ENCODE measurements around the gene PFKL. TPM values are rescaled to one million over a fixed set of nuclear protein-coding genes. Genes with fewer than 3 reads are reported as not detected.

PFKL gene
- total RNA-seq, 5 donors from 2014 or later (not counting 1 experiment from before 2014, with no cell fraction given) = 125 to 200 (median 162) TPM

DNA sequence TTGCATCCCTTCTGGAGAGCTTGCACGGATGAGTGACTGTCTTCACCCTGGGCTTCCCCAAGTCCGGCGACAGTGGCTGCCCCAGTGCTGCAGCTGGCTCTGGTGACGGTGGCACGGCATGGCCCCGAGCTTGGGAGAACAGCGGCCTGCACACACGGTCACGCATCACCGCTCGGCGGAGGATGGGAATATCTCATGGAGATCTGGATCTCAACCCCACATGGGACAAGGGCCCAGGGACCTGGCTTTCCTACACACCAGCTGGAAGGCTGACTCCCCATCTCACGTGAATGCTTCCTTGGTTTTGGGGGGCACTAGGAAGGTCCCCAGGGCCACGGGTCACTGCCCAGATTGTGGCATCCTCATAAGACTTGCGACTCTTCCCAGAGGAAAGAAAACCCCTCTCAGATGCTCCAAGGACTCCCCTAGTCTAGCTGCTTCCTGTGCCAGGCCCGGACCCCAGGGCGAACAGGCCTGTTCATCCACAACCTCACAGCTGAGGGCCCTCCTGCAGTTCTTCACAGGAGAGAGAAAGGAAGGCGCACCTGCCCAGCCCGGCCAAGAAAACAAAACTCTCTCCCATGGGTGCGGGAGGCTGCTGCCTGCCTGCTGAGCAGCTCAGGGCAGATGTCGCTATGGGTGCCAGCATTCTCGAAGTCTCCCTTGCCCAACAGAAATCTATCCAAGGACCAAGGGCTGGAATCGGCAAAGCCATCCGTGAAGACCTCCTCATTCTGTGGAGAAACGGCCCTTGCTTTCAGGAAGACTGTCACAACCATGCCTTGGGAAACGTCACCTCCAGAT is 29.4 kb downstream of the PFKL start:
- Mint-ChIP-seq H3K9me3 (no peaks in the 10 kb centered on the region), H3K36me3 (peaks cover 4% of the 10 kb centered on the region), H3K27me3 (no peaks in the 10 kb centered on the region), H3K4me3 (no peak overlapping the region), H3K4me1 (no peaks in the 10 kb centered on the region), H3K27ac (no peak overlapping the region)
- H3K27me3 ChIP-seq (replicated peaks in 1 of 2; ENCODE audit: control insufficient read depth in 2 of 2, extremely low read depth in 1 of 2, insufficient read depth in 2 of 2, low read length in 1 of 2) = no peaks in the 10 kb centered on the region
- peaks cover 0 to 5% of the 10 kb centered on the region in 2 experiments for H3K4me1 ChIP-seq (ENCODE audit: control insufficient read depth in 1 of 2, extremely low read depth in 1 of 2, insufficient read depth in 2 of 2, low read length in 2 of 2)
- no peak for ATAC-seq (replicated peaks in 1 of 4)
- no peaks in the 10 kb centered on the region for H3K9me3 ChIP-seq
- CTCF ChIA-PET = no interaction called here
- 90% methylated on average over 18 of the region's 26 CpGs for WGBS (ENCODE audit: insufficient coverage)
- POLR2A ChIA-PET = no interaction called here
- no peak for DNase-seq
- H3K4me3 ChIP-seq (ENCODE audit: control insufficient read depth in 1 of 2, extremely low read depth in 1 of 2, low read length in 1 of 2) = no peak overlapping the region
- peaks cover 12 to 22% of the 10 kb centered on the region in 2 donors for H3K36me3 ChIP-seq (ENCODE audit: control insufficient read depth in 2 of 2, extremely low read depth in 1 of 2, insufficient read depth in 1 of 2, low read length in 1 of 2)
- H3K27ac ChIP-seq (ENCODE audit: low read length) = no peak overlapping the region

DNA sequence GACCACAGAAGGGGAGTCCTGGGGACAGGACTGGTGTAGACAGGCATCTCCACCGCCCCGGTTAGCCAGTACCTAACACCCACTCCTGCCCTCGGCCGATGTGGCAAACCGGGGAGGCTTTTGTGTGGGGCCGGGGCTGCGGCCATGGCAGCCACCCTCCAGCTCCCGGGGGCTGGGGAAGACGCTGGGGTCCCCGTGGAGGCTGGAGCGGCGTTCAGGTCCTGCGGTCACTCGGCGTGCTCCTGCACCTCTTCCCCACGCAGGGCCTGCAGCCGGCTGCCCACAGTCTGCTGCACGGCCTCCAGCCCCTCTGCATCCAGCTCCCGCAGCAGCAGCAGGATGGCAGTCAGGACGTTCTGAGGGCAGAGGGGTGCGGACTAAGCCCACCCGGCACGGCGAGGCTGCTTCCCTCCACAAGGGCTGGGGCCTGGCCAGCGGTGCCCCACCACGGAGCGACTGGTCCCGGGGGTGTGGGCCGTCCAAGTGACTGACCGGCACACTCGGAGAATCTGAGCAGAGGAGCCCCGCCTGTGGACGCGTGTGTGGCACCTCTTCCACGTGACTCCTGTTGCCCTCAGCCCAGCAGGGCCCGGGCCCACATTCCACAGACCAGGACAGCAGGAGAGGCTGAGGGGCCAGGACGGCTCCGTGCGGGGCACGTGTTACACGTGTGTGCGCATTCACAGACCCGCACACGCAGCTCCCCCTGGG is 30.3 kb downstream of the PFKL start:
- Mint-ChIP-seq H3K4me1 (no peaks in the 10 kb centered on the region), H3K27ac (no peak overlapping the region), H3K9me3 (no peaks in the 10 kb centered on the region), H3K36me3 (peaks cover 4% of the 10 kb centered on the region), H3K4me3 (no peak overlapping the region), H3K27me3 (no peaks in the 10 kb centered on the region)
- peaks cover 12 to 15% of the 10 kb centered on the region in 2 donors for H3K36me3 ChIP-seq (ENCODE audit: control insufficient read depth in 2 of 2, extremely low read depth in 1 of 2, insufficient read depth in 1 of 2, low read length in 1 of 2)
- DNase-seq (no peak), ATAC-seq (replicated peaks in 1 of 4) (no peak)
- 89% methylated on average over 34 of the region's 44 CpGs for WGBS (ENCODE audit: insufficient coverage)
- no peaks in the 10 kb centered on the region for H3K27me3 ChIP-seq (replicated peaks in 1 of 2; ENCODE audit: control insufficient read depth in 2 of 2, extremely low read depth in 1 of 2, insufficient read depth in 2 of 2, low read length in 1 of 2)
- no peak overlapping the region for H3K4me3 ChIP-seq (ENCODE audit: control insufficient read depth in 1 of 2, extremely low read depth in 1 of 2, low read length in 1 of 2)
- no peaks in the 10 kb centered on the region for H3K9me3 ChIP-seq
- ChIA-PET CTCF (no interaction called here), POLR2A (no interaction called here)
- no peak overlapping the region for H3K27ac ChIP-seq (ENCODE audit: low read length)
- H3K4me1 ChIP-seq (ENCODE audit: control insufficient read depth in 1 of 2, extremely low read depth in 1 of 2, insufficient read depth in 2 of 2, low read length in 2 of 2) = peaks cover 0 to 8% of the 10 kb centered on the region in 2 experiments

DNA sequence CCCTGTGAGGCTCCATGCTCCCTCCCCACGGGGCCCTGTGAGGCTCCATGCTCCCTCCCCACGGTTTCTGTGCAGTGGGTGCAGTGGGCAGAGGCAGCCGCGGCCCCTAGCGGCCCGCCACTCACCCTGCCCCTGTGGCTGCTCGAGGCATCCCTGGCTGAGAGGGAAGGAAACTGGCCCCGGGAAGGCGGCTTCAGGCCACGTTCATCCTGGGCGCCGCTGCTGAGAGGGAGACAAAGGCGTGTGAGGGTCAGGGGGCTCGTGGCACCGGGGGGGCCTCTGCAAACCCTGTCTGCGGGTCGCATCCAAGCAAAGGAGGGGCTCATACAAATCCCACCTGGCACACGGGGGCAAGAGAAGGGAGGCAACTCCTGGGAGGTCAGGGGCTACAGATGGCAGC is 30.8 kb downstream of the PFKL start:
- H3K4me1 Mint-ChIP-seq = no peaks in the 10 kb centered on the region
- 87% methylated on average over 11 of the region's 18 CpGs for WGBS (ENCODE audit: insufficient coverage)
- Histone ChIP-seq H3K27ac (ENCODE audit: low read length) (no peak overlapping the region), H3K4me1 (ENCODE audit: control insufficient read depth in 1 of 2, extremely low read depth in 1 of 2, insufficient read depth in 2 of 2, low read length in 2 of 2) (peaks cover 0 to 8% of the 10 kb centered on the region in 2 experiments), H3K9me3 (no peaks in the 10 kb centered on the region), H3K4me3 (ENCODE audit: control insufficient read depth in 1 of 2, extremely low read depth in 1 of 2, low read length in 1 of 2) (no peak overlapping the region), H3K27me3 (replicated peaks in 1 of 2; ENCODE audit: control insufficient read depth in 2 of 2, extremely low read depth in 1 of 2, insufficient read depth in 2 of 2, low read length in 1 of 2) (no peaks in the 10 kb centered on the region), H3K36me3 (ENCODE audit: control insufficient read depth in 2 of 2, extremely low read depth in 1 of 2, insufficient read depth in 1 of 2, low read length in 1 of 2) (peaks cover 11 to 19% of the 10 kb centered on the region in 2 donors)
- DNase-seq (no peak), ATAC-seq (replicated peaks in 1 of 4) (no peak)
- H3K27me3 Mint-ChIP-seq = no peaks in the 10 kb centered on the region
- H3K9me3 Mint-ChIP-seq = no peaks in the 10 kb centered on the region
- no peak overlapping the region for H3K4me3 Mint-ChIP-seq
- H3K36me3 Mint-ChIP-seq = peaks cover 4% of the 10 kb centered on the region
- CTCF ChIA-PET = no interaction called here
- no peak overlapping the region for H3K27ac Mint-ChIP-seq
- POLR2A ChIA-PET = no interaction called here

DNA sequence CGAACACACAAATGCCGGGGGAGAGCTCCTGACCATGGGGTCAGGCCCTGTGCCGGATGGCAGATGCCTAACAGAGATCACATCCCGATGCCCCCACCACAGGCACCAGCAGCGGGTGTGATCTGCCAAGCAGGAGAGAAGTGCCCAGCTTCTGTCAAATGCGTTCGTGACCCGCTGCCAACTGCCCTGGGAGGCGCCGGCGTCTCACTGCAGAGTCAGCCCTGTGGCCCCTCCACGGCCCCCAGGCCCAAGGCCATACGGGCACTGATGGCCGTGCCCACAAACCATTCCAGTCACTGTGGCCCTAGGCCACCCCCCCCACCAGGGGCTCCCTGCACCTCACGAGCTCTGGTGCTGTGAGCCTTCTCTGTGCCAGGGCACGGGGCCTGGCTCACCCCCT is 31.4 kb downstream of the PFKL start:
- POLR2A ChIA-PET = no interaction called here
- peaks cover 5 to 21% of the 10 kb centered on the region in 2 donors for H3K36me3 ChIP-seq (ENCODE audit: control insufficient read depth in 2 of 2, extremely low read depth in 1 of 2, insufficient read depth in 1 of 2, low read length in 1 of 2)
- no peaks in the 10 kb centered on the region for H3K4me1 Mint-ChIP-seq
- H3K9me3 ChIP-seq = no peaks in the 10 kb centered on the region
- H3K4me3 Mint-ChIP-seq = no peak overlapping the region
- peaks cover 4% of the 10 kb centered on the region for H3K36me3 Mint-ChIP-seq
- no peaks in the 10 kb centered on the region for H3K9me3 Mint-ChIP-seq
- no peaks in the 10 kb centered on the region for H3K27me3 ChIP-seq (replicated peaks in 1 of 2; ENCODE audit: control insufficient read depth in 2 of 2, extremely low read depth in 1 of 2, insufficient read depth in 2 of 2, low read length in 1 of 2)
- WGBS (ENCODE audit: insufficient coverage) = 91% methylated on average over 16 of the region's 16 CpGs
- ATAC-seq (replicated peaks in 1 of 4) (no peak), DNase-seq (no peak)
- H3K27me3 Mint-ChIP-seq = no peaks in the 10 kb centered on the region
- no peak overlapping the region for H3K27ac Mint-ChIP-seq
- H3K4me1 ChIP-seq (ENCODE audit: control insufficient read depth in 1 of 2, extremely low read depth in 1 of 2, insufficient read depth in 2 of 2, low read length in 2 of 2) = peaks cover 0 to 8% of the 10 kb centered on the region in 2 experiments
- no peak overlapping the region for H3K4me3 ChIP-seq (ENCODE audit: control insufficient read depth in 1 of 2, extremely low read depth in 1 of 2, low read length in 1 of 2)
- no peak overlapping the region for H3K27ac ChIP-seq (ENCODE audit: low read length)
- CTCF ChIA-PET = no interaction called here

DNA sequence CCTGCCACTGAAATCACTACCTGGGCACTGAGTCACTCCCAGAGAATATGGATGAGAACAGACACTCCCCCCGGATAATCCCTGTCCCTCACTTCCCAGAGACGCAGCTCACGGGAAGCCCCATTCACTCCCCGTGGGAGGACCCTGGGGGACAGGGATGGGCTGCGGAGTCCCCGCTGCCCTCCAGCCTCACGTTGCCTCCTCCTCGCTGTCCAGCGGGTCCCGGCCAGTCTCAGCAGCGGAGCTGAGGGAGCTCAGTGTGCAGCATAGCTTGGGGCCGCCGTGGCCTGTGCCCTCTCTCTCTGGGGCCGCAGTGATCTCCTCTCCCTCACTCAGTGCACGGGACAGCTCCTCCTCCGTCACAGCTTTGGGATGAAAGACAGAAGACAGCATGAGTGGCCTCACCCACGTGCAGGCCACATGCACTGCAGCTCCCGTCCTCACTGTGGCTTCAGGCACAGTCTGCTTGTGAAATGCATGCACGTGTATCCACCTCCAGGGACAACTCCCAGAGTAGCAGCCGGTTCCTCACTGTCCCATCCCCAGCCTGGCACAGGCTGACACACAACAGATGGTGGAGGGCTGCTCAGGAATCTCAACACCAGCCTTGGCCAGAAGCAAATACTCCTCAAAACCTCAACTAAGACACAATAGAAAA is 31.9 kb downstream of the PFKL start:
- ChIA-PET POLR2A (no interaction called here), CTCF (no interaction called here)
- H3K9me3 ChIP-seq = no peaks in the 10 kb centered on the region
- H3K27ac ChIP-seq (ENCODE audit: low read length) = no peak overlapping the region
- H3K4me3 ChIP-seq (ENCODE audit: control insufficient read depth in 1 of 2, extremely low read depth in 1 of 2, low read length in 1 of 2) = no peak overlapping the region
- H3K27me3 Mint-ChIP-seq = no peaks in the 10 kb centered on the region
- no peaks in the 10 kb centered on the region for H3K9me3 Mint-ChIP-seq
- peaks cover 5 to 24% of the 10 kb centered on the region in 2 donors for H3K36me3 ChIP-seq (ENCODE audit: control insufficient read depth in 2 of 2, extremely low read depth in 1 of 2, insufficient read depth in 1 of 2, low read length in 1 of 2)
- ATAC-seq (replicated peaks in 1 of 4) = no peak
- no peak overlapping the region for H3K4me3 Mint-ChIP-seq
- no peak for DNase-seq
- peaks cover 0 to 8% of the 10 kb centered on the region in 2 experiments for H3K4me1 ChIP-seq (ENCODE audit: control insufficient read depth in 1 of 2, extremely low read depth in 1 of 2, insufficient read depth in 2 of 2, low read length in 2 of 2)
- no peak overlapping the region for H3K27ac Mint-ChIP-seq
- no peaks in the 10 kb centered on the region for H3K27me3 ChIP-seq (replicated peaks in 1 of 2; ENCODE audit: control insufficient read depth in 2 of 2, extremely low read depth in 1 of 2, insufficient read depth in 2 of 2, low read length in 1 of 2)
- WGBS (ENCODE audit: insufficient coverage) = 95% methylated on average over 19 of the region's 20 CpGs
- H3K36me3 Mint-ChIP-seq = peaks cover 5% of the 10 kb centered on the region
- peaks cover 0 to 2% (median 0%) of the 10 kb centered on the region in 3 donors for H3K4me1 Mint-ChIP-seq

DNA sequence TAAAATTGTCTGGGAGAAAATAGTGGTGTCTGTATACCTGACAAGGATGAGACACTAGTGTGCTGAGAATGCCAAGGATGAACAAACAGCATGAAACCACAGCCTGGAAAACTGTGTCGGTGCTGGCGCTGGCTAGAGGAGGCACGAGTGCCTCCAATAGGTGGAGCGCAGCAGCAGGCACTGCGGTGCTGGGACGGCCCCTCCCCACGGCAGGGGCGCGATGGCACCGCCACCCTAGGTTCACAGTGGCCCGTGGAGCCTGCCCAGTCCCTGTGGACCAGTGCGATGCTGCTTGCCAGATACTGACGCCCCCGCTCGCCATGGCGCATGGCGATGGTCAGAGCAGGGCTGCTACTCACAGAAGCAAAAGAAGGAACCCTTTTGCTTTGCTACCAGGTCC is 32.5 kb downstream of the PFKL start:
- POLR2A ChIA-PET = no interaction called here
- Mint-ChIP-seq H3K27ac (no peak overlapping the region), H3K4me1 (peaks cover 0 to 4% (median 1%) of the 10 kb centered on the region in 3 donors), H3K9me3 (no peaks in the 10 kb centered on the region), H3K4me3 (no peak overlapping the region), H3K36me3 (peaks cover 9% of the 10 kb centered on the region), H3K27me3 (no peaks in the 10 kb centered on the region)
- Histone ChIP-seq H3K27ac (ENCODE audit: low read length) (no peak overlapping the region), H3K4me3 (ENCODE audit: control insufficient read depth in 1 of 2, extremely low read depth in 1 of 2, low read length in 1 of 2) (no peak overlapping the region), H3K4me1 (ENCODE audit: control insufficient read depth in 1 of 2, extremely low read depth in 1 of 2, insufficient read depth in 2 of 2, low read length in 2 of 2) (peaks cover 0 to 8% of the 10 kb centered on the region in 2 experiments), H3K27me3 (replicated peaks in 1 of 2; ENCODE audit: control insufficient read depth in 2 of 2, extremely low read depth in 1 of 2, insufficient read depth in 2 of 2, low read length in 1 of 2) (no peaks in the 10 kb centered on the region), H3K36me3 (ENCODE audit: control insufficient read depth in 2 of 2, extremely low read depth in 1 of 2, insufficient read depth in 1 of 2, low read length in 1 of 2) (peaks cover 5 to 24% of the 10 kb centered on the region in 2 donors), H3K9me3 (no peaks in the 10 kb centered on the region)
- ATAC-seq (replicated peaks in 1 of 4) = no peak
- WGBS (ENCODE audit: insufficient coverage) = 93% methylated on average over 17 of the region's 17 CpGs
- no peak for DNase-seq
- CTCF ChIA-PET = no interaction called here
